Gastroesophageal sphincter (tissue), 3 donors: ENCODE measurements around the gene SDC1.

Experiments
- CTCF ChIP-seq, 4 experiments: fragments of 200-600 bp in 2 of 4; fragments of 450-650 bp in 2 of 4; sonication (generic) in 1 of 4; IDR thresholded peaks; one replicate each; pipeline ENCODE4 v1.5.1; 2017 to 2019; ENCODE audit warnings: antibody characterized with exemption in 4 of 4, mild to moderate bottlenecking in 2 of 4, moderate library complexity in 2 of 4
- POLR2A ChIP-seq, 2 donors: fragments of 450-650 bp; IDR thresholded peaks; one replicate each; pipeline ENCODE4 v1.6.1; 2017; ENCODE audit warnings: antibody characterized with exemption in 2 of 2, mild to moderate bottlenecking in 2 of 2, moderate library complexity in 1 of 2

- no peak for TF ChIP-seq CTCF (IDR thresholded peaks at IDR 0.05)
- TF ChIP-seq POLR2A (IDR thresholded peaks at IDR 0.05), result no peak
These were observed 35.5 kb downstream of the SDC1 start for GRCh38 chr2:20189299-20189931.
